Fibroblast of the aortic adventitia (primary cell): ENCODE data around the gene MESP1. TPM values are rescaled to one million over a fixed set of nuclear protein-coding genes. Genes with fewer than 3 reads are reported as not detected.

Experiments
- DNase-seq: peaks from one replicate; pipeline ENCODE4 v3.0.0-alpha.2; 2010; ENCODE audit warnings: low read depth
- H3K4me3 ChIP-seq: 2 replicates; pipeline ENCODE4 v1.5.1; 2011; ENCODE audit warnings: low read depth, mild to moderate bottlenecking, control low read depth, low read length, moderate library complexity
- CTCF ChIP-seq: IDR thresholded peaks from 2 replicates; pipeline ENCODE4 v1.5.1; 2011; ENCODE audit warnings: mild to moderate bottlenecking, low read length, control low read depth, inconsistent platforms; ENCODE audit not compliant: insufficient read depth
- total RNA-seq: library from RNA; depleted of rRNA; stranded (reverse); fragments of >200 nt; gene quantifications from 2 replicates; pipeline ENCODE4 v1.2.3, GENCODE V29; 2012; ENCODE audit warnings: low replicate concordance

The MESP1 gene
- total RNA-seq, 1 donor = 0.45 TPM

DNA sequence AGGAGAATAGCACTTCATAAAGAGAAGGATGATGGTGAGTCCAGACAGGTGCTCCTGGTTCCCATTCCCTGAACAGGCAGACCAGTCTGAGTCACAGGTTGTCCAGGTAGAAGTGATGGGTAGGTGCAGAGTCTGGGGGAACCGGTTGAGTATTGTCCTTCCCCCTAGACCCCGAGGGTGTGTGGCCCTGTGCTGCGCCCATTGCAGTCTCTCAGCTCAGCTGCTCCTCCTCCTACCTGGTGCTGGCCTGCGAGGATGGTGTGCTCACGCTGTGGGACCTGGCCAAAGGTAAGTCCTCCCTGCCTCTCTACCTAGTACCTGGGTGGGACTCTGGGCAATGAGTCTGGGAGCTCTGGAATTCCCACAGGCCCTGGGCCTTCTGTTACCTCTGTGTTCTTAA is 19.8 kb downstream of the MESP1 start:
- TF ChIP-seq CTCF = no peak

GRCh38 chr15:89728254-89728653 is 22.8 kb downstream of the MESP1 start:
- no peak for TF ChIP-seq CTCF
- DNase-seq = peak; percentile 47

More for the DNA sequence above, 19.8 kb downstream of the MESP1 start:
- H3K4me3 ChIP-seq = no peak overlapping the region
- no peak for DNase-seq

DNA sequence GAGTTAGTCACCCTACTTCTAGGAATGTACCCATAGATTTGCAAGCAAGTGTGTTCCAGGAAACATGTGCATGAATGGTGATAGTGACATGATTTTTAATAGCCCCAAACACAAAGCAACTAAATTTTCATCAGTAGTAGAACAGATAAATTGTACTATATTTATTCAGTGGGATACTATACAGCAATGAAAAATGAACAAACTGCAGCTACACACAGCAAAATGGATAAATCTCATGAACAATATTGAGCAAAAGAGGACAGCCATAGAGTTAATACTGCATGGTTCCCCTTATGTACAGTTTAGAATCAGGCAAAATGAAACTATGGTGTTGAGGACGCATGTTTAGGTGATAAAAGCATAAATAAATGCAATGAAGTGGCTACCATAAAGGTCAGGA is 26.0 kb downstream of the MESP1 start:
- no peak for DNase-seq
- no peak overlapping the region for H3K4me3 ChIP-seq
- no peak for TF ChIP-seq CTCF

More at GRCh38 chr15:89728254-89728653, 22.8 kb downstream of the MESP1 start:
- H3K4me3 ChIP-seq = no peak overlapping the region

- TF ChIP-seq CTCF = no peak
- no peak for DNase-seq
- H3K4me3 ChIP-seq = no peak overlapping the region
Observed at GRCh38 chr15:89724621-89725020, 26.4 kb downstream of the MESP1 start.

DNA sequence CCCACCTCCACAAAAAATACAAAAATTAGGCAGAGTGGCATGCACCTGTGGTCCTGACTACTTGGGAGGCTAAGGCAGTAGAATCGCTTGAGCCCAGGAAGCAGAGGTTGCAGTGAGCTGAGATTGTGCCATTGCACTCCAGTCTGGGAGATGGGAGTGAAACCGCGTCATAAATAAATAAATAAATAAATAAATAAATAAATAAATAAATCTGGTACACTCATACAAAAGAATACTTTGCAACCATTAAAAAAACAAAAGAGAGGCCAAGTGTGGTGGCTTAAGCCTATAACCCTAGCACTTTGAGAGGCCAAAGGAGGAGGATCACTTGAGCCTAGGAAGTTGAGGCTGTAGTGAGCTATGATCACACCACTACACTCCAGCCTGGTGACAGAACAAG is 28.0 kb downstream of the MESP1 start:
- H3K4me3 ChIP-seq = no peak overlapping the region
- no peak for DNase-seq
- no peak for TF ChIP-seq CTCF

- peak; percentile 25 for DNase-seq
- TF ChIP-seq CTCF = no peak
Observed at GRCh38 chr15:89714775-89715174, 36.3 kb downstream of the MESP1 start.

DNA sequence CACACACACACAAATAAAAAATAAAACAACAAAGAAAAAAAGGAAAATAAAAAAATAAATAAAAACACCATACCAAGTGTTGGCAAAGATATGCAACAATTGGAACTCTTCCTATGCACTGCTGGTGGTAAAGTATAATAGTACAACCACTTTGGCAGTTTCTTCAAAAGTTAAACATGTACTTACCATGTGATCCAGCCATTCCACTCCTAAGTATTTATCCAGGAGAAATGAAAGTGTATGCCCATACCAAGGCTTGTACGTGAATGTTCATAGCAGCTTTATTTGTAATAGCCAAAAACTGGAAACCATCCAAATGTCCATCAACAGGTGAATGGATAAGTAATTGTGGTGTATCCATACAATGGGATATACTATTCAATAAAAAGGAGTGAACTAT is 43.5 kb downstream of the MESP1 start:
- no peak for TF ChIP-seq CTCF
- no peak for DNase-seq
- H3K4me3 ChIP-seq = no peak overlapping the region

More at GRCh38 chr15:89714775-89715174, 36.3 kb downstream of the MESP1 start:
- H3K4me3 ChIP-seq = no peak overlapping the region
